Osteoblast (primary cell): ENCODE data around the gene AGT. TPM values are rescaled to one million over a fixed set of nuclear protein-coding genes. Genes with fewer than 3 reads are reported as not detected.
A peak's percentile ranks its signal among the peaks of the same experiment; 100 is the strongest.

ENCODE experiments used
- DNase-seq: peaks from one replicate; pipeline ENCODE4 v3.0.0; 2011; ENCODE audit warnings: low spot score, mixed read lengths; ENCODE audit not compliant: insufficient read length; ENCODE audit errors: missing footprints
- H2AFZ ChIP-seq: 2 replicates; pipeline ENCODE4 v1.6.0; 2011; ENCODE audit warnings: mild to moderate bottlenecking, low read length
- H3K27ac ChIP-seq: 2 replicates; pipeline ENCODE4 v1.5.1; 2011; ENCODE audit warnings: mild to moderate bottlenecking, low read depth, low read length, moderate library complexity
- H3K27me3 ChIP-seq: 2 replicates; pipeline ENCODE4 v1.6.0; 2012; ENCODE audit warnings: mild to moderate bottlenecking, control low read depth, inconsistent platforms, low read length, moderate library complexity; ENCODE audit not compliant: insufficient read depth
- H3K36me3 ChIP-seq: 2 replicates; pipeline ENCODE4 v1.5.1; 2011; ENCODE audit warnings: mild to moderate bottlenecking, low read length, control low read depth, moderate library complexity; ENCODE audit not compliant: insufficient read depth
- H3K4me1 ChIP-seq: 2 replicates; pipeline ENCODE4 v1.5.1; 2011; ENCODE audit warnings: mild to moderate bottlenecking, low read length, control low read depth, moderate library complexity; ENCODE audit not compliant: insufficient read depth
- H3K4me2 ChIP-seq: 2 replicates; pipeline ENCODE4 v1.6.0; 2011; ENCODE audit warnings: mild to moderate bottlenecking, low read length; ENCODE audit not compliant: insufficient read depth
- H3K4me3 ChIP-seq: fragments of 200-600 bp; sonication (generic); 3 replicates; pipeline ENCODE4 v1.5.1; 2012; ENCODE audit warnings: mild to moderate bottlenecking, low read length, inconsistent platforms; ENCODE audit not compliant: insufficient read depth
- H3K79me2 ChIP-seq: 2 replicates; pipeline ENCODE4 v1.6.0; 2012; ENCODE audit warnings: mild to moderate bottlenecking, low read length, control low read depth, inconsistent platforms; ENCODE audit not compliant: insufficient read depth
- H3K9me3 ChIP-seq: 2 replicates; pipeline ENCODE4 v1.5.1; 2011; ENCODE audit warnings: low read depth, low read length, control low read depth
- H4K20me1 ChIP-seq: 2 replicates; pipeline ENCODE4 v1.6.0; 2012; ENCODE audit warnings: mild to moderate bottlenecking, low read length, control low read depth; ENCODE audit not compliant: insufficient read depth
- CTCF ChIP-seq: IDR thresholded peaks from 2 replicates; pipeline ENCODE4 v1.5.1; 2011; ENCODE audit warnings: mild to moderate bottlenecking, low read depth, low read length, moderate library complexity; ENCODE audit errors: extremely low read depth
- total RNA-seq: library from RNA; depleted of rRNA; stranded (reverse); fragments of >200 nt; gene quantifications from 2 replicates; pipeline ENCODE4 v1.2.3, GENCODE V29; 2012

AGT gene
- total RNA-seq, 1 donor = 6.2 TPM

DNA sequence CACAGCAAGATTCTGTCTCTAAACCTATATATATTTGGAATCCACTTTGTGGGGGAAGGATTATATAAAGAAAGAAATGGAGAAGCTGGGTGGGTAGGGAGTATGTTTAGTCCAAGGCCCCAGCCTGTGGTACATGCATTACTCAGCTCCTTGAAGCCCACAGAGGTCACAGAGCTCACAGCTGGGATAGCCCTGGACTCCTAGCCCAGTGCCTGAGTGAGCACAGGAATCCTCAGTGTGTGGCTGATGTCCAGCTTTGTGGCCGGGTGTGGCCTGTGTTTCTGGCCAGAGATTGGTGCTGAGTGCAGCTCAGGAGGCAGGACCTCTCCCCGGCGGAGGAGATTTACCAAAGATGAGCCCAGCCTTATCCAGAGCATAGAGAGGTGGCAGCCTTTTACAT, 40.9 kb upstream of the AGT start:
- Histone ChIP-seq H3K4me3 (no peak overlapping the region), H3K4me1 (no peaks in the 10 kb centered on the region), H2AFZ (no peak overlapping the region), H3K36me3 (no peaks in the 10 kb centered on the region), H3K27ac (no peak overlapping the region), H4K20me1 (no peaks in the 10 kb centered on the region), H3K27me3 (peaks cover 4% of the 10 kb centered on the region), H3K9me3 (no peaks in the 10 kb centered on the region), H3K79me2 (no peaks in the 10 kb centered on the region), H3K4me2 (no peak overlapping the region)
- DNase-seq = peak; percentile 92
- TF ChIP-seq CTCF = no peak

GRCh38 chr1:230753586-230754251, 39.8 kb upstream of the AGT start:
- no peak for TF ChIP-seq CTCF
- Histone ChIP-seq H3K4me3 (no peak overlapping the region), H3K79me2 (no peaks in the 10 kb centered on the region), H3K27me3 (no peaks in the 10 kb centered on the region), H3K9me3 (no peaks in the 10 kb centered on the region), H3K4me2 (no peak overlapping the region), H4K20me1 (no peaks in the 10 kb centered on the region), H3K36me3 (no peaks in the 10 kb centered on the region), H3K27ac (no peak overlapping the region), H2AFZ (peak overlapping the region; percentile 51), H3K4me1 (no peaks in the 10 kb centered on the region)
- peak; percentile 71 for DNase-seq

GRCh38 chr1:230753191-230753585, 39.3 kb upstream of the AGT start:
- Histone ChIP-seq H3K4me3 (no peak overlapping the region), H4K20me1 (no peaks in the 10 kb centered on the region), H3K4me2 (no peak overlapping the region), H2AFZ (peak overlapping the region; percentile 51), H3K4me1 (no peaks in the 10 kb centered on the region), H3K79me2 (no peaks in the 10 kb centered on the region), H3K27ac (no peak overlapping the region), H3K36me3 (no peaks in the 10 kb centered on the region), H3K9me3 (no peaks in the 10 kb centered on the region), H3K27me3 (no peaks in the 10 kb centered on the region)
- peak; percentile 67 for DNase-seq
- no peak for TF ChIP-seq CTCF

DNA sequence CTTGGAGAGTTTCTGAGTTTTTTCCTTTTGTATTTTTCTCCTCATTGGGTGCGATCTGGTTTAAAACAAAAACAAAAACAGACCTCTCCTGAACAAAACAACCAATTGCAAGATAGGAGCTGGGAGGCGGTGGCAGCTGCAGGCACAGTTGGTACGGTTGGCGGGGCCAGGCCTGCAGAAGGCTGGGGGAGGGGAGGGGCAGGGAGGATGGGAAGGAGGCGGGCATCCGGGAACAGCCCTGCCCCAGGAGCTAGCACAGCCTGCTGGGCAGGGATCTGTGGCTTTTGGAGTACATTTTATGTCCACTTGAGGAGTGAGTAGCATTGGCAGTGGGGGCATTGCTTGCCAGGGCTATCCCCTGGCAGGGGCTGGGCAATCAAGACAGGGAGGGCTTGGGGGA, 38.5 kb upstream of the AGT start:
- Histone ChIP-seq H3K9me3 (no peaks in the 10 kb centered on the region), H3K4me1 (no peaks in the 10 kb centered on the region), H3K4me3 (no peak overlapping the region), H3K27me3 (no peaks in the 10 kb centered on the region), H2AFZ (no peak overlapping the region), H3K27ac (no peak overlapping the region), H3K4me2 (no peak overlapping the region), H4K20me1 (no peaks in the 10 kb centered on the region), H3K79me2 (no peaks in the 10 kb centered on the region), H3K36me3 (no peaks in the 10 kb centered on the region)
- DNase-seq = no peak
- TF ChIP-seq CTCF = no peak
